GM19351 (cell line): ENCODE measurements around the gene PGAP3.

ENCODE experiments used
- ATAC-seq: cut with Tn5 transposase; IDR thresholded peaks from one replicate; pipeline ENCODE4 v1.9.1; 2021; ENCODE audit warnings: mild to moderate bottlenecking, moderate library complexity; ENCODE audit not compliant: unreplicated experiment

PGAP3 gene

GRCh38 chr17:39640591-39641031, 47.2 kb downstream of the PGAP3 start:
- no peak for ATAC-seq

- no peak for ATAC-seq
These were observed 48.0 kb downstream of the PGAP3 start for GRCh38 chr17:39639566-39640458.

GRCh38 chr17:39639043-39639442, 48.8 kb downstream of the PGAP3 start:
- ATAC-seq: no peak

- ATAC-seq: no peak
These were observed 49.5 kb downstream of the PGAP3 start for GRCh38 chr17:39638317-39638716.

DNA sequence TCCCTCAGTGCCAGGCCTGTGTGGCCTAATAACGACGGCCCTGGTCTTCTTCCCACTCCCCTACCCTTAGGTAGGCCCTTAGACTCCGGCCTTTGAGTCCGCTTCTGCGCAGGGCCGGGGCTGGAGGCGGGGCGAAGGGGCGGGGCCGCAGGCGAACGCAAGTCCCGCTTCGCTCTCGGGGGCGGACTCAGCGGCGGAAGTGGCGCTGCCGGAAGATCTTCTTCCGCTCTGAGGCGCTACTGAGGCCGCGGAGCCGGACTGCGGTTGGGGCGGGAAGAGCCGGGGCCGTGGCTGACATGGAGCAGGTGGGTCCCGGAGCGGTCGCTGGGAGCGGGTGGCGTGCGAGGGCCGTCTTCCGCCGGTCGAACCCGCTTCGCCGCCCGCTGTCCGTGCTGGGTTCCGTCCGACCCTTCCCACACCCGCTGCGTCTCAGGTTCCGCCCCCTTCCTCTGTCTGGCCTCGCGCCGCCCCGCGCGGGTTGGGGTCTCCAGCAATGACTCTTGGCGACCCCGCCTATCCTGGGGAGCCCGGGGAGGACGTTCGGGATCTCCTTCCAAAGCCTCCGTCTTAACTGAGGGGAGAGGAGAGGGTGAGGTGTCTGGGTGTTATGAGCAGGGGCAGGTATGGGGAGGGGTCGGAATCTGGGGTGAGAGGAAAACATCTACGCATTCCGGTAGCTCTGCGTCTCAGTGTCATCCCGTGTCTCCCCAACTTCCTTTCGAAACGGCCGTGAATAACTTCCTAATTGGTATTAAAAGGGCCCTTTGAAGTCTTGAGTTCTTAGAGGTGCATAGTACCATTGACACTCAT, 50.7 kb downstream of the PGAP3 start, which contains the start of gene STARD3:
STARD3 (plus strand) TSS at position 218 of the 810 bp plus-strand sequence. CDS start 16,388 bp downstream, outside the sequence.
- ATAC-seq: peak; percentile 73

- ATAC-seq: no peak
These were observed 51.3 kb downstream of the PGAP3 start for GRCh38 chr17:39636587-39636926.

- no peak for ATAC-seq
These were observed 52.2 kb downstream of the PGAP3 start for GRCh38 chr17:39635614-39636176.

GRCh38 chr17:39634384-39634871, 53.4 kb downstream of the PGAP3 start:
- ATAC-seq: no peak

GRCh38 chr17:39633570-39634183, 54.2 kb downstream of the PGAP3 start:
- no peak for ATAC-seq

- ATAC-seq: no peak
These were observed 55.5 kb downstream of the PGAP3 start for GRCh38 chr17:39632153-39632941.

DNA sequence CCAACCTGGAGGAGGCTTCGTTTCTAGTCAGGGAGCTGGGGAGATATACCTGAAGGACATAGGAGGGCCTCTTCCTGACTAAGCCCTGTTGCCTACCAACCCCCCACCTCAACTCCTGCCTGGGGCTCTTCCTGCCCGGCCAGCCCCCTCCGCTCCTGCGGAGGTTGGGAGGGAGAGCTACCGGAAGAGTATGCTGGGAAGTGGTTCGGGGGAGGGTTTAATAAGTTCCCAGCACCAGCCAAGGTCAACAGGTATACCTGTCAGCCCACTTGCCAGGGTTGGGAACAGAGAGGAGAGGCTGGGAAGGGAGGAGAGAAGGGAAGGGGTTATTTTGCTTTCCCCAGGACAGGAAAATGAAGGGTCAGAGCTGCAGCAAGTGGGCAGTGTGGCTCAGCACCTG, 56.5 kb downstream of the PGAP3 start:
- ATAC-seq: no peak

- no peak for ATAC-seq
These were observed 58.0 kb downstream of the PGAP3 start for GRCh38 chr17:39629898-39630297.

GRCh38 chr17:39629494-39629880, 58.4 kb downstream of the PGAP3 start:
- no peak for ATAC-seq

DNA sequence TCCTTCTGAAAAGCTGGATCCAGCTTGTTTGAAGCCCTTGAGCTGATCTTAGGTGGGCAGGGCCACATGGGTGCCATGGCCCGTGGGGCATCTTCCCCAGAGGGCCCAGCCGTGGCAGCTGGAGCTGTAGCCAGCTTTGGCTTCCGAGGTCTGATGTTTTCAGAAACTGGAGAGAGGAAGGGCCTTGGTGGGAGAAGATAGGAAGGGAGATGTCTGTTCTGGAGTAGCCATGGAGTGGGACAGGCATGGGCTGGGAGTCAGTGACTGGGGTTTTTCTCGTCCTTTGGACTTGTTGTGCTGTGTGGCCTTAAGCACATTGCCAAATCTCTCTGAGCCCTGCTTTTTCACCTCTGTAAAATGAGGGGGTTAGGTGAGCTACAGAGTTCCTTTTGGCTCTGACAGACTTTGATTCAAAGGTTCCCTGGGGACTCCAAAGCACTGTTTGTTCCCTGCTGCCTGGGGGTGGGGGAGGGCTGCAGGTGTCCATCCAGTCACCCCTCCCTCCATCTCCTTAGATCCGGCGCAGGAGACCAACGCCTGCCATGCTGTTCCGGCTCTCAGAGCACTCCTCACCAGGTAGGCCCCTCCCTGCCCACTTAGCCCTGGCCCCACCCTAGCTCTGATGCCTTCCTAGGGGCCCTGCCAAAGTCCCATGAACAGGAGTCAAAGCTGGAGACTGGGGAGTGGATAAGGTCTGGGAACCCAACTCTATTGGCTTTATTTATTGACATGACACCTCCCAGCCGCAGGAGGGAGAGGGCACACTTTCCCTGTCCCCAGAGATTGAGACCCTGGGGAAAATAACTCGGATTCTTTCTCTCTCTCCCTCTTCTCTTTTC, 59.0 kb downstream of the PGAP3 start:
- no peak for ATAC-seq

GRCh38 chr17:39627712-39628516, 59.9 kb downstream of the PGAP3 start:
- ATAC-seq: no peak

GRCh38 chr17:39627047-39627711, 60.7 kb downstream of the PGAP3 start:
- no peak for ATAC-seq

DNA sequence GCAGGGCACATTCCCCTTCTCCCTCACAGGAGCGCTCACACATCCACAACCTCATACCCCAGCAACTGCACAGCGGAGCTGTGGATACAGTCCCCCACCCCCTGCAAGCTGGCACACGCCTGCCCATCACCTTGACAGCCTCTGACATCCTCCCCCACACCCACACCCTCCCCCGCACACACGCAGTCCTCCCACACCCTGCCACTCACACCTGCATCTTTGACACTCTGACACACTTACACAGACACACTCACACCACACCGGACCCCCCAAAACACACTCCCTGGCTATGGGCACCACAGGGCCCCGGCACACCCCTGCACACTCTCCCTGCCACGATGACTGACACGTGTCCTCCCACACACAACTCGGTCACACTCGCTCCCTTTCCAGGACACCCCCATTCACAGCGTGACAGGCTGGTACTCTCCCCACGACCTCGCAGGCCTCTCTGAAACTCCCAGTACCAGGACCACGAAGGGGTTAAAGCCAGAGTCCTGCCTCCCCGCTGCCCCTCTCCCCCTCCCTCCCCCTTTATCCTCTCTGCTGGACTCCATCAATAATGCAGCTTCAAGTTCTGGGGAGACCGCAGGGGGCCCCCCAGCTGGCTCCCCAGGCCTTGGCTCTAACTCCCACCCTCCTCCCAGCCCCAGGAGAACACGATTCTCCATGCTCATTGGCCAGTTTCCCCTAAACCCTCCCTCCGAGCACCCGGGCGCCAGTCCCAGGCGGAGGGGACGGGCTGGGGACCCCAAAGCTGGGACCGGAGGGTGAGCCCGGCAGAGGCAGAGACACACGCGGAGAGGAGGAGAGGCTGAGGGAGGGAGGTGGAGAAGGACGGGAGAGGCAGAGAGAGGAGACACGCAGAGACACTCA, 61.4 kb downstream of the PGAP3 start, which contains the start of gene PPP1R1B:
PPP1R1B (plus strand) TSS at position 782 of the 876 bp plus-strand sequence. CDS start 441 bp downstream, outside the sequence.
- no peak for ATAC-seq
